ENCODE measurements around the gene SHE.

SHE gene

GRCh38 chr1:154440036-154440804 is 62.0 kb downstream of the SHE start:
- Histone ChIP-seq H3K27me3 (ENCODE audit: insufficient read depth, low read length, poor library complexity, severe bottlenecking) (no peaks in the 10 kb centered on the region), H3K36me3 (ENCODE audit: insufficient read depth, low read length) (no peaks in the 10 kb centered on the region), H3K79me2 (ENCODE audit: insufficient read depth, low read length) (no peaks in the 10 kb centered on the region), H4K20me1 (ENCODE audit: insufficient read depth, low read length, poor library complexity, severe bottlenecking) (no peaks in the 10 kb centered on the region), H3K9me3 (ENCODE audit: insufficient read depth, low read depth, low read length) (no peaks in the 10 kb centered on the region), H3K4me3 (ENCODE audit: low read length, poor library complexity, severe bottlenecking) (no peak overlapping the region), H2AFZ (ENCODE audit: low read length) (no peak overlapping the region), H3F3A (ENCODE audit: low read depth) (no peaks in the 10 kb centered on the region), H3K9me2 (replicated peaks; ENCODE audit: low read depth, low read length) (no peaks in the 10 kb centered on the region), H3K4me1 (ENCODE audit: insufficient read depth, low read length, poor library complexity, severe bottlenecking) (peaks cover 6% of the 10 kb centered on the region), H3K4me2 (ENCODE audit: low read depth, low read length, poor library complexity, severe bottlenecking) (no peak overlapping the region), H3K9ac (ENCODE audit: low read depth, low read length, poor library complexity, severe bottlenecking) (no peak overlapping the region)
- no peak for TF ChIP-seq CTCF (conservative IDR thresholded peaks at IDR 0.05; ENCODE audit: low read length)

GRCh38 chr1:154436433-154436832 is 65.8 kb downstream of the SHE start:
- Histone ChIP-seq H3K4me2 (ENCODE audit: low read depth, low read length, poor library complexity, severe bottlenecking) (no peak overlapping the region), H3K9me2 (replicated peaks; ENCODE audit: low read depth, low read length) (no peaks in the 10 kb centered on the region), H3F3A (ENCODE audit: low read depth) (no peaks in the 10 kb centered on the region), H4K20me1 (ENCODE audit: insufficient read depth, low read length, poor library complexity, severe bottlenecking) (no peaks in the 10 kb centered on the region), H3K4me3 (ENCODE audit: low read length, poor library complexity, severe bottlenecking) (no peak overlapping the region), H3K4me1 (ENCODE audit: insufficient read depth, low read length, poor library complexity, severe bottlenecking) (peaks cover 18% of the 10 kb centered on the region), H3K9ac (ENCODE audit: low read depth, low read length, poor library complexity, severe bottlenecking) (no peak overlapping the region), H3K36me3 (ENCODE audit: insufficient read depth, low read length) (no peaks in the 10 kb centered on the region), H2AFZ (ENCODE audit: low read length) (no peak overlapping the region), H3K79me2 (ENCODE audit: insufficient read depth, low read length) (no peaks in the 10 kb centered on the region), H3K9me3 (ENCODE audit: insufficient read depth, low read depth, low read length) (no peaks in the 10 kb centered on the region), H3K27me3 (ENCODE audit: insufficient read depth, low read length, poor library complexity, severe bottlenecking) (no peaks in the 10 kb centered on the region)
- no peak for TF ChIP-seq EZH2phosphoT487 (IDR thresholded peaks at IDR 0.05; ENCODE audit: borderline replicate concordance)
- TF ChIP-seq CTCF (conservative IDR thresholded peaks at IDR 0.05; ENCODE audit: low read length), result no peak

GRCh38 chr1:154435599-154436200 is 66.5 kb downstream of the SHE start:
- Histone ChIP-seq H2AFZ (ENCODE audit: low read length) (no peak overlapping the region), H3K4me3 (ENCODE audit: low read length, poor library complexity, severe bottlenecking) (no peak overlapping the region), H3F3A (ENCODE audit: low read depth) (no peaks in the 10 kb centered on the region), H4K20me1 (ENCODE audit: insufficient read depth, low read length, poor library complexity, severe bottlenecking) (no peaks in the 10 kb centered on the region), H3K4me2 (ENCODE audit: low read depth, low read length, poor library complexity, severe bottlenecking) (no peak overlapping the region), H3K4me1 (ENCODE audit: insufficient read depth, low read length, poor library complexity, severe bottlenecking) (peaks cover 18% of the 10 kb centered on the region), H3K79me2 (ENCODE audit: insufficient read depth, low read length) (no peaks in the 10 kb centered on the region), H3K36me3 (ENCODE audit: insufficient read depth, low read length) (no peaks in the 10 kb centered on the region), H3K9me3 (ENCODE audit: insufficient read depth, low read depth, low read length) (no peaks in the 10 kb centered on the region), H3K9ac (ENCODE audit: low read depth, low read length, poor library complexity, severe bottlenecking) (no peak overlapping the region), H3K9me2 (replicated peaks; ENCODE audit: low read depth, low read length) (no peaks in the 10 kb centered on the region), H3K27me3 (ENCODE audit: insufficient read depth, low read length, poor library complexity, severe bottlenecking) (no peaks in the 10 kb centered on the region)
- TF ChIP-seq EZH2phosphoT487 (IDR thresholded peaks at IDR 0.05; ENCODE audit: borderline replicate concordance) (no peak), CTCF (conservative IDR thresholded peaks at IDR 0.05; ENCODE audit: low read length) (no peak)

All from Loucy (cell line).